Eye (tissue), 1 donor: ENCODE data around the gene RAB3B.
A peak's percentile ranks its signal among the peaks of the same experiment; 100 is the strongest.
"Not testable (repeated sequence)": the region's sequence is repeated elsewhere in the genome, so short reads cannot be mapped to it uniquely, and the experiment has no call there.

Source experiments
- DNase-seq: peaks from one replicate; pipeline ENCODE4 v3.0.0-alpha.2; 2015

Gene RAB3B

GRCh38 chr1:51915951-51916350 is 74.5 kb downstream of the RAB3B start:
- DNase-seq, result peak; percentile 58

- DNase-seq, result no peak
Observed at GRCh38 chr1:51912881-51913280, 77.6 kb downstream of the RAB3B start.

DNA sequence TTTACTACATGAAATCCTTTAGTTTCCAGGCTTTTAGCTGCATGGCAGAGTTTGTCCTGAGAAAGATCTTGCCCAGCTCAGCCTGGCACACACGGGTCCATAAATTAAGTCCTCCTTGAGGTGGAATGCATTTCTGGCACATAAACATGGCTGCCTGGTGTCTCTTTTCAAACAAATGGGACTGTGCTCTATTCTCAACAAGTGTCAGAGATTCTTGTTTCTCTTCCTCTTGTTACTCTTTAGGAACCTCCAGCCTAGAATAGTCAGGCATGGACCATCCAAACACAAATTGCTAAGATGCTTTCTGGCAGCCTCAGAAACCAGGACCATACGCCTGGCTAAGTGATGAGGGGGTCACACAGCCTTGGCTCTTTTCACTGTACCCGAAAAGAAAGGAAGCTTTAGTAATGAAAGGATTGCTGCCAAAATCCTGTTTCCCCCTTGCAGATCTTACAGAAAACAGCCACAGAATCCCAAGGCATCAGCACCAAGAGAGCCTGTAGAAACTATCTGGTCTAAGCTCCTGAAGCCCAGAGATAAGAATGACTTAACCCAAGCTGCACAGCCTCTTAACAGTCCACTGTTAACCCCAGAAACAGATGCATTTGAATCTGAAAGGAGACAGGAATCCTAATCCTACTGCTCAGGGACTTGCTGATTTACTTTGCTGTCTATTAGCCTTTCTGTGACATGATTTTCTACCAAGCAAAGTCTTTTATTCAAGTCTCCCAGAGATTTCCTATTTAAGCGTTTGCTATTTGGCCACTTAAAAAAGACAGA is 80.1 kb downstream of the RAB3B start:
- no peak for DNase-seq

- DNase-seq, result no peak
Observed at GRCh38 chr1:51908499-51908898, 82.0 kb downstream of the RAB3B start.

- no peak for DNase-seq
Observed at GRCh38 chr1:51907079-51907702, 83.3 kb downstream of the RAB3B start.

GRCh38 chr1:51906306-51907078 is 84.0 kb downstream of the RAB3B start:
- DNase-seq, result no peak

GRCh38 chr1:51902456-51902855 is 88.0 kb downstream of the RAB3B start:
- no peak for DNase-seq

GRCh38 chr1:51901151-51901550 is 89.3 kb downstream of the RAB3B start:
- no peak for DNase-seq

DNA sequence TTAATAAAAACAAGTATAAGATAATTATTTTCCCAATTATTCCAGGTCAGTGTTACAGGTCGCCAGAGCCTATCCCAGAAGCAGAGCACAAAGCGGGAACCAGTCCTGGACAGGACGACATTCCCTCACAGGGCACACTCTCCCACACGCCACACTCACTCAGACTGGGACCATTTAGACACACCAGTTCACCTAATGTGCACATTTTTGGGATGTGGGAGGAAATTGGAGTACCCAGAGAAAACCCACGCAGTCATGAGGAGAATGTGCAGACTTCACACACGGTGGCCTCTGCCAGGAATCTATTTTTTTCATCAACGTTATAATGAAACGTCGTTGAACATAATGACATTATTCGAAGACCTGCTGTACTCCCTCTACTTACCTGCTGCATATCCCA is 91.5 kb downstream of the RAB3B start:
- DNase-seq, result no peak

- peak; percentile 35 for DNase-seq
Observed at GRCh38 chr1:51898090-51898734, 92.3 kb downstream of the RAB3B start.

- no peak for DNase-seq
Observed at GRCh38 chr1:51897699-51898031, 92.8 kb downstream of the RAB3B start.

DNA sequence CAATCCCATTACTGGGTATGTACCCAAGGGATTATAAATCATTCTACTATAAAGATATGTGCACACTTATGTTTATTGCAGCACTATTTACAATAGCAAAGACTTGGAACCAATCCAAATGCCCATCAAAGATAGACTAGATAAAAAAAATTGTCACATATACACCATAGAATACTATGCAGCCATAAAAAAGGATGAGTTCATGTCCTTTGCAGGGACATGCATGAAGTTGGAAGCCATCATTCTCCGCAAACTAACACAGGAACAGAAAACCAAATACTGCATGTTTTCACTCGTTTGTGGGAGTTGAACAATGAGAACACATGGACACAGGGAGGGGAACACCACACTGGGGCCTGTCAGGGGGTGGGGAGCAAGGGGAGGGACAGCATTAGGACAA is 95.8 kb downstream of the RAB3B start:
- DNase-seq, result not testable (repeated sequence)

DNA sequence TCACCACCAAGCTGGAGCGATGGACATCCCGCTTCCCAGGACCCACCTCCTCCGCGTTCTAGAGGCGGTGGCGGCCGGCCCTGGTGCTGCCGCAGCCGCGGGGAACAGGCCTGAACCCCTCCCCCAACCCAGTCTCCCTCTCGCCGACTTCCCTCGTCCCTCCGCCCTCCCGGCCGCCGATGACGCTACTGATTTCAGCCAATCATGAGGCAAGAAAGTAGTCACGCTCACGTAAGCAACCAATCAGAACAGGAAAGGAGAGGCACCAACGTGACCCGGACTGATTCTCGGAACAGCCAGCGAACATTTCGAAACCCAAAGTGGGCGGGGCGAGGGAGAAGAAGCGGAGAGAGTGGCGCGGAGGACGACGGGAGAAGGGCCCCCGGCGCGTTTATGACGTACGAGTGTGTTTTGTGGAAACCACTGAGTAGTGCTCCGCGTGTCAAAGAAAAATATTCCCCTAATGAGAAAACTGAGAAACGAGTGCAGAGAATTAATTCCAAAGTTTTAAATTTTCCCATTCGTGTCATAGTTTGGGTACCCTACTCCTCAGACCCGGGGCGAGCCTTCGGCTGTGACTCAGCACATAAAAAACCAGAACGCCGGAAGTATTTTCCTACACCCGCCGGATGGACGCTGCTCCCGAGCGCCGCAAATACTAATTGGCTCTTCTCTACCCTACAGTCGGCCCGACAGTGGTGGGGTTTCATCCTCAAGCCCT is 111.7 kb downstream of the RAB3B start, which contains the start of gene NRDC:
TSS of gene NRDC (minus strand) at position 112 of the 721 bp plus-strand sequence. CDS start 112 bp downstream, outside the sequence.
- DNase-seq, result peak; percentile 100

- no peak for DNase-seq
Observed at GRCh38 chr1:51878308-51878615, 112.2 kb downstream of the RAB3B start.

GRCh38 chr1:51877434-51878307 is 112.8 kb downstream of the RAB3B start:
- DNase-seq, result no peak

- DNase-seq, result no peak
Observed at GRCh38 chr1:51875836-51876235, 114.7 kb downstream of the RAB3B start.

DNA sequence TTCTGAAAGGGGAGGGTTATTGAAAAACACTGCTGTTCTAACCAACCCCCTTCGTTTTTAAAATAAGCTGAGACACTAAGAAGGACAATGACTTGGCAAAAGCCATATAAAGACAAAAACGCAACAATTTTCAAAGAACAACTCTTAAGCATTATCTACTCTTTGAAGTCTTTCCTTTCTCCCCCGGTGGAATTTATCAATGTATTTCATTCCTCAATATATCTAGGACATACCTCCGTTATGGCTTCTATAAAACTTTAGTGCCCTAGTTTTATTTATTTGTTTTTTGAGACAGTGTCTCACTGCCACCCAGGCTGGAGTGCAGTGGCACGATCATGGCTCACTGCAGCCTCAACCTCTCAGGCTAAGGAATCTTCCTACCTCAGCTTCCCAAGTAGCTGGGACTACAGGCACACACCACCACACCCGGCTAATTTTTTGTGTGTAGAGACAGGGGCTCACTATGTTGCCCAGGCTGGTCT is 115.2 kb downstream of the RAB3B start:
- no peak for DNase-seq

DNA sequence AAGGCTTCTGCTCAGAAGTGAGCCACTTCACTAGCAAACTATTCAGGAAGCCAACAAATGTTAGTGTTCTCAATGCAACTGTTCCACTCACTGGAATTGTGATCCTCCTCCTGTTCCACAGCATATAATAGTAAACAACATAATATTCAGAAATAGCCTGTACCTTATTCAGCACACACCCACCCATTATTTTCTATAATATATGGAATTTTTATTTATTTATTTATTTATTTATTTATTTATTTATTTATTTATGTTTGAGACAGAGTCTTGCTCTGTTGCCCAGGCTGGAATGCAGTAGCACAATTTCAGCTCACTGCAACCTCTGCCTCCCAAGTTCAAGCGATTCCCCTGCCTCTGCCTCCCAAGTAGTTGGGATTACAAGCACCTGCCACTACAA is 117.2 kb downstream of the RAB3B start:
- not testable (repeated sequence) for DNase-seq

- no peak for DNase-seq
Observed at GRCh38 chr1:51871351-51871975, 119.0 kb downstream of the RAB3B start.

- DNase-seq, result no peak
Observed at GRCh38 chr1:51870603-51871350, 119.7 kb downstream of the RAB3B start.
